Stimulated activated CD4-positive, alpha-beta T cell treated with anti-CD3 and anti-CD28 coated beads, Interleukin-12 subunit alpha, Interleukin-12 subunit beta, amount 100 ng/mL, for 48 hours (primary cell): ENCODE data around the gene SH3D19.

Source experiments
- DNase-seq, 3 donors: peaks; one replicate each; pipeline ENCODE4 v3.0.0-alpha.2; 2020; ENCODE audit warnings: low read depth in 2 of 3, low spot score in 1 of 3

SH3D19 gene

GRCh38 chr4:151325111-151325948 lies at the start of gene SH3D19:
Gene SH3D19, minus strand, starts transcription at chr4:151325605. Its CDS starts 253 bp downstream, at chr4:151325352.
- no peak for DNase-seq

- DNase-seq, result peak; percentile 70 to 77 (median 71)
Observed at GRCh38 chr4:151362404-151363164, 37.2 kb upstream of the SH3D19 start.

- no peak for DNase-seq
Observed at GRCh38 chr4:151361966-151362365, 36.6 kb upstream of the SH3D19 start.

GRCh38 chr4:151361126-151361525 lies 35.7 kb upstream of the SH3D19 start:
- no peak for DNase-seq

GRCh38 chr4:151359576-151359975 lies 34.2 kb upstream of the SH3D19 start:
- no peak for DNase-seq

- no peak for DNase-seq
Observed at GRCh38 chr4:151358266-151358665, 32.9 kb upstream of the SH3D19 start.

GRCh38 chr4:151356510-151356909 lies 31.1 kb upstream of the SH3D19 start:
- no peak for DNase-seq

- DNase-seq, result no peak
Observed at GRCh38 chr4:151355155-151355554, 29.8 kb upstream of the SH3D19 start.

- no peak for DNase-seq
Observed at GRCh38 chr4:151347490-151348235, 22.3 kb upstream of the SH3D19 start.

GRCh38 chr4:151344948-151345347 lies 19.5 kb upstream of the SH3D19 start:
- no peak for DNase-seq

- DNase-seq, result no peak
Observed at GRCh38 chr4:151340751-151341385, 15.5 kb upstream of the SH3D19 start.

GRCh38 chr4:151339467-151339866 lies 14.1 kb upstream of the SH3D19 start:
- no peak for DNase-seq

GRCh38 chr4:151331276-151332042 lies 6.1 kb upstream of the SH3D19 start:
- no peak for DNase-seq

GRCh38 chr4:151329217-151330007 lies 4.0 kb upstream of the SH3D19 start:
- DNase-seq, result no peak

- no peak for DNase-seq
Observed at GRCh38 chr4:151325949-151326246, 493 bp upstream of the SH3D19 start.

- peak in 1 of 3 donors; percentile 12 for DNase-seq
Observed at GRCh38 chr4:151324752-151325110, 674 bp downstream of the SH3D19 start.

- DNase-seq, result no peak
Observed at GRCh38 chr4:151324124-151324751, 1.2 kb downstream of the SH3D19 start.

- no peak for DNase-seq
Observed at GRCh38 chr4:151323667-151324066, 1.7 kb downstream of the SH3D19 start.

GRCh38 chr4:151322570-151322969 lies 2.8 kb downstream of the SH3D19 start:
- DNase-seq, result no peak
